ENCODE results near the gene ST7. TPM values are rescaled to one million over a fixed set of nuclear protein-coding genes. Genes with fewer than 3 reads are reported as not detected.

Gene ST7
- polyA plus RNA-seq, 2 of the 4 experiments (the other 2 are of a cell fraction) = 16.2 to 26.0 TPM

GRCh38 chr7:117082647-117083046 is 129.3 kb downstream of the ST7 start:
- ChIA-PET CTCF (interaction anchor here (1.2 kb wide), 1 partner anchor 31 kb away, joined by 3 read pairs; no protein-coding TSS in a partner anchor), POLR2A (no interaction called here)
- DNase-seq (ENCODE audit: low read depth in 1 of 2, low spot score in 1 of 2) (no peak), FAIRE-seq (no peak), ATAC-seq (no peak)
- TF ChIP-seq RAD21 (conservative IDR thresholded peaks at IDR 0.05 in 1 of 2, IDR thresholded peaks at IDR 0.05 in 1 of 2) = no peak
- TF ChIP-seq ZC3H11A (IDR thresholded peaks at IDR 0.05) = no peak
- TF ChIP-seq POLR2AphosphoS2 (conservative IDR thresholded peaks at IDR 0.05; ENCODE audit: low read length) = no peak
- TF ChIP-seq, protein P1, sequence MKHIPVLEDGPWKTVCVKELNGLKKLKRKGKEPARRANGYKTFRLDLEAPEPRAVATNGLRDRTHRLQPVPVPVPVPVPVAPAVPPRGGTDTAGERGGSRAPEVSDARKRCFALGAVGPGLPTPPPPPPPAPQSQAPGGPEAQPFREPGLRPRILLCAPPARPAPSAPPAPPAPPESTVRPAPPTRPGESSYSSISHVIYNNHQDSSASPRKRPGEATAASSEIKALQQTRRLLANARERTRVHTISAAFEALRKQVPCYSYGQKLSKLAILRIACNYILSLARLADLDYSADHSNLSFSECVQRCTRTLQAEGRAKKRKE (CRISPR knock-in tag; IDR thresholded peaks at IDR 0.05; ENCODE audit: low read depth) = no peak
- no peak for TF ChIP-seq ZFP36 (IDR thresholded peaks at IDR 0.05; ENCODE audit: borderline replicate concordance, partially characterized antibody)
- no peak for TF ChIP-seq ELK1 (IDR thresholded peaks at IDR 0.05; ENCODE audit: low read depth, low read length)
- WGBS (ENCODE audit: missing lambda C conversion rate) = 59% methylated on average over 2 of the region's 2 CpGs
- H3K4me1 ChIP-seq = no peaks in the 10 kb centered on the region
- H3K4me2 ChIP-seq = no peak overlapping the region
- H3K4me3 ChIP-seq = no peak overlapping the region
- H3K27ac ChIP-seq = no peak overlapping the region
- no peaks in the 10 kb centered on the region for H3K9me3 ChIP-seq

DNA sequence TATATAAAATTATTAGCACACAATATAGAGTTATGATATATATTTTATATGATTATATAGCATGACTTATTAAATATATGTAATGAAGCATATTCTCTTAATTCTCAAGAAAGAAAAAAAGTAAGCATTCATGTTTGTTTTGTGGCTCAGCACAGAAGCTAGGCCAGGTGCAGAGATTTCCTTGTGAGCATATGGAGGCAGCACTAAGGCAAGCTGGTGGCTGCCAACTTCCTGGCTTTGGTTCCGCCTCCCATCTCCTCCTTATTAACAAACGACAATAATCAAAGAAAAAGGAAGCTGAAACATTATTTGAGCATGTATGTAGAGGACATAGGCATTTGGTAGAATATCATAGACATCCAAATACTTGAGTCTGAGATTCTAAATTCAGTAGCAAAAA is 130.3 kb downstream of the ST7 start:
- no peak for FAIRE-seq
- H3K4me2 ChIP-seq = no peak overlapping the region
- 74% methylated on average over 2 of the region's 2 CpGs for WGBS (ENCODE audit: missing lambda C conversion rate)

GRCh38 chr7:117084286-117084685 is 131.0 kb downstream of the ST7 start:
- CTCF ChIA-PET = interaction anchor here (0.6 to 0.8 kb wide), 2 partner anchors 24 to 445 kb away, joined by 3 read pairs; no protein-coding TSS in a partner anchor
- no peak overlapping the region for H3K27ac ChIP-seq

More for the DNA sequence above, 130.3 kb downstream of the ST7 start:
- POLR2A ChIA-PET = no interaction called here
- CTCF ChIA-PET = interaction anchor here (0.8 to 1.2 kb wide), 2 partner anchors 24 to 30 kb away, joined by 3 read pairs; no protein-coding TSS in a partner anchor
- Histone ChIP-seq H3K9me3 (no peaks in the 10 kb centered on the region), H3K27ac (no peak overlapping the region), H3K4me3 (no peak overlapping the region), H3K4me1 (no peaks in the 10 kb centered on the region)
- ATAC-seq = no peak
- TF ChIP-seq ZC3H11A (IDR thresholded peaks at IDR 0.05) = no peak
- TF ChIP-seq TFCP2L1 (CRISPR knock-in tag; IDR thresholded peaks at IDR 0.05) = no peak
- no peak for TF ChIP-seq JUNB (IDR thresholded peaks at IDR 0.05)
- TF ChIP-seq RCOR1 (IDR thresholded peaks at IDR 0.05; ENCODE audit: low read depth, low read length) = no peak
- DNase-seq (ENCODE audit: low read depth in 1 of 2, low spot score in 1 of 2) = no peak

DNA sequence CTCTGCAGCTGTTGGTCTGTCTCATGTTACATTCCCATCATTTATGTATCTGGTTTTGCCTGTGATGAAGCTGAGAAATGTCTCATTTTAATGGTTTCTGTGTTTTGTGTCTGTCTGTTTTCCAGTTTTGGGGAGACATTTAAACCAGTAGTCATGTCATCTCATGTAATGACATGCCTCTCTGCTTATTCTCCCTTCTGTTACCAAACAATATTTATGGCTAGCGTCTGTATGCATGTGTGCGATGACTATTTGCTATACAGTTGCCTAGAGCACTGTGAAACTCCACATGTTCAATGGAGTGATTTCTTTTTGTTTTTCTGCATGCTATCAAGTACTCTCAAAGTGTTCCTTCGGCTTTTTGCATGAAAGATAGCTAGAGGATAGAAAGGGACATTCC is 132.0 kb downstream of the ST7 start:
- no peak overlapping the region for H3K4me2 ChIP-seq
- POLR2A ChIA-PET = no interaction called here
- TF ChIP-seq HDAC2 (IDR thresholded peaks at IDR 0.05) (no peak), TFCP2L1 (CRISPR knock-in tag; IDR thresholded peaks at IDR 0.05) (no peak), CBX8 (IDR thresholded peaks at IDR 0.05) (no peak), ELK1 (IDR thresholded peaks at IDR 0.05; ENCODE audit: low read depth, low read length) (no peak), JUNB (IDR thresholded peaks at IDR 0.05) (no peak), CHD4 (IDR thresholded peaks at IDR 0.05; ENCODE audit: borderline replicate concordance) (no peak), ZSCAN20 (CRISPR knock-in tag; IDR thresholded peaks at IDR 0.05) (no peak), POLR2A (IDR thresholded peaks at IDR 0.05; ENCODE audit: low read length) (no peak), HOXB13 (CRISPR knock-in tag; IDR thresholded peaks at IDR 0.05; ENCODE audit: low read depth) (no peak), ZFP36 (IDR thresholded peaks at IDR 0.05; ENCODE audit: borderline replicate concordance, partially characterized antibody) (no peak), PBX3 (IDR thresholded peaks at IDR 0.05) (no peak), ESRRA (IDR thresholded peaks at IDR 0.05; ENCODE audit: borderline replicate concordance, low read length) (no peak), GATA3 (IDR thresholded peaks at IDR 0.05; ENCODE audit: borderline replicate concordance) (no peak), KDM5A (IDR thresholded peaks at IDR 0.05) (no peak), MAZ (IDR thresholded peaks at IDR 0.05; ENCODE audit: borderline replicate concordance, low read depth, low read length) (no peak), CTCF (IDR thresholded peaks at IDR 0.05) (no peak), JUN (IDR thresholded peaks at IDR 0.05) (no peak), RARB (CRISPR knock-in tag; IDR thresholded peaks at IDR 0.05) (no peak)
- no peak for DNase-seq (ENCODE audit: low read depth in 1 of 2, low spot score in 1 of 2)
- no peak overlapping the region for H3K4me3 ChIP-seq
- H3K9me3 ChIP-seq = no peaks in the 10 kb centered on the region
- H3K27ac ChIP-seq = no peak overlapping the region
- CTCF ChIA-PET = interaction anchor here (0.9 kb wide), 1 partner anchor 29 kb away, joined by 4 read pairs; no protein-coding TSS in a partner anchor
- 96% methylated on average over 3 of the region's 3 CpGs for WGBS (ENCODE audit: missing lambda C conversion rate)
- H3K4me1 ChIP-seq = no peaks in the 10 kb centered on the region
- ATAC-seq = no peak
- FAIRE-seq = no peak

More at GRCh38 chr7:117084286-117084685, 131.0 kb downstream of the ST7 start:
- ATAC-seq (no peak), DNase-seq (ENCODE audit: low read depth in 1 of 2, low spot score in 1 of 2) (no peak), FAIRE-seq (no peak)
- TF ChIP-seq HOXA7 (CRISPR knock-in tag; IDR thresholded peaks at IDR 0.05) (no peak), HOXB5 (CRISPR knock-in tag; IDR thresholded peaks at IDR 0.05) (no peak), TP53 (CRISPR knock-in tag; IDR thresholded peaks at IDR 0.05) (no peak)
- POLR2A ChIA-PET = no interaction called here
- no peaks in the 10 kb centered on the region for H3K4me1 ChIP-seq
- H3K4me3 ChIP-seq = no peak overlapping the region
- no peaks in the 10 kb centered on the region for H3K9me3 ChIP-seq
- 92% methylated on average over 1 of the region's 1 CpG for WGBS (ENCODE audit: missing lambda C conversion rate)
- no peak overlapping the region for H3K4me2 ChIP-seq
